ENCODE measurements around the gene AUTS2.

DNA sequence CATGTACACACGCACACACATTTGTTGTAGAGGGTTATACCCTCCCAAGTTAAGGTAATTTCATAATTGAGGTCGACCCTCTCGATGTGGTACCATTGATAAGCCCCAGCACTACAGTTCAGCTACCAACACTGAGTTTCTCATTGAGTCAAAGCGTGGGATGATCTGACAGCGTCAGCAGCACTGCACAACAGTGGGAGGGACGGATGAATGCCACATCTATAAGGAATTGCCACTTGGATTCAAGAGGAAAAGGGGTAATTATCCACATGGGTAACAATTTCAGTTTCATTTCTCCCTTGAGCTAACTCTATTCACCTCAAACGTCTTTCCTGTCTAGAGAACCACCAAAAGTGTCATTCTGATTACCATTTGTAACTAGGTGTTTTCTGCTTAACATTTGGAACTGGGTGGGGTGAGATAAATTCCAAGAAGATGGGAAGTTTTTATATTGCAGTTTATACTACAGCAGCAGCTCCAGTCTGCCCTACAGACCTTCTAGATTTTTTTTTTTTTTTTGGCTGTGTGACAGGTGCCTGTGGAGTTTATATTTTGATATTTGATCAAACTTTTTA, 342.9 kb downstream of the AUTS2 start:
- no peak for TF ChIP-seq POLR2AphosphoS5 (IDR thresholded peaks at IDR 0.05; ENCODE audit: low read depth)
- TF ChIP-seq, protein P1, sequence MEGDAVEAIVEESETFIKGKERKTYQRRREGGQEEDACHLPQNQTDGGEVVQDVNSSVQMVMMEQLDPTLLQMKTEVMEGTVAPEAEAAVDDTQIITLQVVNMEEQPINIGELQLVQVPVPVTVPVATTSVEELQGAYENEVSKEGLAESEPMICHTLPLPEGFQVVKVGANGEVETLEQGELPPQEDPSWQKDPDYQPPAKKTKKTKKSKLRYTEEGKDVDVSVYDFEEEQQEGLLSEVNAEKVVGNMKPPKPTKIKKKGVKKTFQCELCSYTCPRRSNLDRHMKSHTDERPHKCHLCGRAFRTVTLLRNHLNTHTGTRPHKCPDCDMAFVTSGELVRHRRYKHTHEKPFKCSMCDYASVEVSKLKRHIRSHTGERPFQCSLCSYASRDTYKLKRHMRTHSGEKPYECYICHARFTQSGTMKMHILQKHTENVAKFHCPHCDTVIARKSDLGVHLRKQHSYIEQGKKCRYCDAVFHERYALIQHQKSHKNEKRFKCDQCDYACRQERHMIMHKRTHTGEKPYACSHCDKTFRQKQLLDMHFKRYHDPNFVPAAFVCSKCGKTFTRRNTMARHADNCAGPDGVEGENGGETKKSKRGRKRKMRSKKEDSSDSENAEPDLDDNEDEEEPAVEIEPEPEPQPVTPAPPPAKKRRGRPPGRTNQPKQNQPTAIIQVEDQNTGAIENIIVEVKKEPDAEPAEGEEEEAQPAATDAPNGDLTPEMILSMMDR (conservative IDR thresholded peaks at IDR 0.05; ENCODE audit: low read depth in 2 of 2): no peak
- no peak for TF ChIP-seq EZH2phosphoT487 (IDR thresholded peaks at IDR 0.05; ENCODE audit: unreplicated experiment)

Data from GM23338 (cell line).